HEK293 (cell line): ENCODE data around the gene GYS2.

Source experiments
- CTCF ChIP-seq: fragments of 450-650 bp; formaldehyde crosslinking; IDR thresholded peaks from 2 replicates; pipeline ENCODE4 v1.5.1; 2016; ENCODE audit warnings: missing biosample characterization, missing genetic modification characterization
- ZNF121 ChIP-seq: fragments of 450-650 bp; formaldehyde crosslinking; IDR thresholded peaks from 2 replicates; pipeline ENCODE4 v1.5.1; 2016; ENCODE audit warnings: missing biosample characterization, missing genetic modification characterization
- ZNF266 ChIP-seq: fragments of 450-650 bp; formaldehyde crosslinking; IDR thresholded peaks from 2 replicates; pipeline ENCODE4 v1.5.1; 2016; ENCODE audit warnings: missing biosample characterization, missing genetic modification characterization, low read depth

- TF ChIP-seq ZNF121 (tag by site-specific recombination) = no peak
- TF ChIP-seq CTCF (tag by site-specific recombination) = no peak
- TF ChIP-seq ZNF266 = no peak
These were observed 52.7 kb downstream of the GYS2 start for GRCh38 chr12:21551841-21552465.
